NCI-H1092 treated with DMSO at 0.1 percent for 48 hours (cell line): ENCODE results near the gene ANKRD50.

Experiments used
- DNase-seq: peaks from one replicate; lab custom pipeline; 2025; lab: John Stamatoyannopoulos, UW

ANKRD50 gene

DNA sequence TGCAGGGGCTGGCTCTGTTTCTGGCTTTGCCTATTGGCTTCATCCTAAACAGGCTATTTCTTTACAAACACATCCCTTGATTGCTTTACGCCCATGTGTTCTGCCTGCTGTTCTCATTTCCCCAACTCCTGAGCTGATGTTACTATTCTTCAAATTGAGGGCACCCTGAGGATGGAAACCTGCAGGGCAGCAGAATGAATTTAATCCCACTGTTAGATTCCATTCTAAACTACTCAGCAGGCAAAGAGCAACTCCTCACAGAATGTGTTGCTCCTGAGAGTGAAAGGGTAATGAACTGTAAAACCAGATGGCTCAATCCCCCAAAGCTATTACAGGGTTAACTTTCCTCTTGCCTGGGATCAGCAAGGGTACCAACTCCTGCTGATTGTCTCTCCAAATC is 75.7 kb downstream of the ANKRD50 start:
- DNase-seq, result no peak

- no peak for DNase-seq
Observed at GRCh38 chr4:124635331-124635730, 77.2 kb downstream of the ANKRD50 start.

GRCh38 chr4:124633285-124633941 is 79.1 kb downstream of the ANKRD50 start:
- no peak for DNase-seq

DNA sequence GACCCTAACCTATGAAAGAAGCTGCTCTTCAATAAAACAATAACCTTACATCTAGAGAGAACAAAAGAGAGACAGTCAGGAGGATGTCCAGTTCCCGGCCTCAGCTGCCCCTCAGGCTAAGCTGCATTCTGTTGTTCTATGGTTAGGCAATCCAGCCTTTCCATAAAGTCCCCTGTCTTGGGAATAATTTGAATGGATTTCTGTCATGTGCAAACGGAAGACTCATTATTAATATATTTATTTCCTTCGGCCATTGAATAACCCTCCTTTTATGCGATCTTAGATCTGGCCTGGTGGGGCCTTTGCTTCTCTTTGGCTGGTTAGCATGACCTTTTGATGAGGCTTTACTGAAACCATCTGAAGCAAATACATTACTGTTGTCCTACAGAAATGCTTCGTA is 80.1 kb downstream of the ANKRD50 start:
- DNase-seq, result no peak

- DNase-seq, result no peak
Observed at GRCh38 chr4:124631760-124632159, 80.8 kb downstream of the ANKRD50 start.

GRCh38 chr4:124629681-124630080 is 82.9 kb downstream of the ANKRD50 start:
- no peak for DNase-seq
